ENCODE data around the gene DET1.

Gene DET1

DNA sequence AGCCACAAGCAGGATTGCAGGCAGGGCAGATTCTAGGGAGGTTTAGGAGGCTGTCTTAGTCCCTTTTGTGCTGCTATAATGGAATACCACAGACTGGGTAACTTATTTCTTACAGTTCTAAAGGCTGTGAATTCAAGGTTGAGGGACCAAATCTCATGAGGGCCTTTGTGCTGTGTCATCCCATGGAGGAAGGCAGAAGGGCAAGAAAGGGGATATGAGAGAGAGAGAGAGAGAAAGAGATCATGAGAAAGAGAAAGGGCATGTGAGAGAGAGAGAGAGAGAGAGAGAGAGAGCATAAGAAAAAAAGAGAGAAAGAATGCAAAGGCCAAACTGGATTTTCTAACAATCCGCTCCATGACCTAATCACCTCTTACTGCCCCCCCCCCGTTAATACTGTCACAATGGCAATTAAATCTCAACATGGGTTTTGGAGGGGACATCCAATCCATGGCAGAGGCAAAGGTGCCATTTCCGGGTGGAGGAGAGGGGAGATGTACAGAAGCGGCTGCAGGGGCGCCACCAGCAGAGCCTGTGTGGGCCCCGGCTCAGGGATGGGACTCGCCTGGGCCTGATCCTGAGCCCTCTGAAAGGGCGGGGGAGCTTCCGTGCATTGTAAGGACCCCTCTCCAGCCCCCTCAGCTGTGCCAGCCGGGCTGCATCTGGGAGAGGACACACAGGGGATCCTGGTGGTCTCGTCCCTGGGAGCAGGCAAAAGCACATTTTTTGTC lies 58.5 kb downstream of the DET1 start:
- no peak overlapping the region for H2BK120ac ChIP-seq (ENCODE audit: low read depth, low read length)
- no peaks in the 10 kb centered on the region for H3K27me3 ChIP-seq (ENCODE audit: control insufficient read depth in 1 of 2, insufficient read depth in 1 of 2, low read length in 2 of 2)
- no peak overlapping the region for H4K8ac ChIP-seq (ENCODE audit: low read length)
- H3K79me1 ChIP-seq (replicated peaks; ENCODE audit: low read length, poor library complexity, severe bottlenecking): no peaks in the 10 kb centered on the region
- WGBS: 77% methylated on average over 9 of the region's 11 CpGs
- H4K91ac ChIP-seq (ENCODE audit: low read length): no peak overlapping the region
- H3K23ac ChIP-seq (ENCODE audit: low read length in 2 of 2): no peak overlapping the region
- H3K9ac ChIP-seq (ENCODE audit: low read length): no peak overlapping the region
- no peak overlapping the region for H2AK5ac ChIP-seq (ENCODE audit: low read length, severe bottlenecking)
- H2BK15ac ChIP-seq (ENCODE audit: low read depth, poor library complexity, severe bottlenecking): no peak overlapping the region
- no peak overlapping the region for H3K4ac ChIP-seq (ENCODE audit: low read depth in 1 of 2, low read length in 2 of 2)
- peaks cover 1% of the 10 kb centered on the region for H3K4me1 ChIP-seq (ENCODE audit: control insufficient read depth, insufficient read depth, low read depth, low read length)
- H3K18ac ChIP-seq (ENCODE audit: low read depth in 1 of 2, low read length in 2 of 2): no peak overlapping the region
- H2AFZ ChIP-seq (ENCODE audit: low read depth, low read length): no peak overlapping the region
- H3K4me3 ChIP-seq (ENCODE audit: insufficient read depth in 1 of 2, low read depth in 1 of 2, low read length in 2 of 2): no peak overlapping the region
- no peak overlapping the region for H2BK5ac ChIP-seq (ENCODE audit: low read depth, low read length, poor library complexity, severe bottlenecking)
- no peaks in the 10 kb centered on the region for H3K36me3 ChIP-seq (ENCODE audit: control insufficient read depth in 1 of 2, insufficient read depth in 2 of 2, low read depth in 1 of 2, low read length in 2 of 2)
- H3K14ac ChIP-seq (ENCODE audit: low read length in 2 of 2): no peak overlapping the region
- H3K27ac ChIP-seq (ENCODE audit: low read length, poor library complexity, severe bottlenecking): no peak overlapping the region
- DNase-seq: no peak
- H2BK12ac ChIP-seq (ENCODE audit: low read length in 2 of 2): no peak overlapping the region
- no peaks in the 10 kb centered on the region for H3K9me3 ChIP-seq (ENCODE audit: control insufficient read depth, low read length)
- H3K4me2 ChIP-seq (ENCODE audit: low read length, poor library complexity, severe bottlenecking): no peak overlapping the region

DNA sequence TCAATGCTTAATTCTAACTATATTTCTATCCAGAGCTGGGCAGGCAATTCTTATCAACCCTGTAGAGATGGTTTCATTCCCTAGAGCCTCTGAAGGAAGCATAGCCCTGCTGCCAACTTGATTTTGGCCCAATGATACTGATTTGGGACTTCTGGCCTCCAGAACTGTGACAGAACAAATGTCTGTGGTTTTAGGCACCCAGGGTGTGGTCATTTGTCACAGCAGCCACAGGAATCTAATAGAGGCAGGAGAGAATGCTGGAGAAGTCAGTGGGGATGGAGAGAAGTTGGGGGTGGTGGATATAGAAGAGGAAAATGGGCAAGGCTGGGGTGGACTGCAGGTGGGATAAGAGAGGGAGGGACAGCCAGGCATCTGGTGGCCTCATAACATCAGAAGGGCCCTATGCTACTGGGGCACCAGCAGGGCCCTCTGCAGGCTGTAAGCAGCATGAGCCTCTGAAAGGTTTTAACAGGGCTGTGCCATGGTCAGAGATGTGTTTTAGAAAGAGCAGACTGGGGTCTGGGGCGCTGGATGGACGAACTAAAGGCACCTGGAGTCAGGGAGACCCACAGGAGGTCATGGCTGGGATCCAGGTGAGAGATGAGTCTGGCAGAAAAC lies 59.2 kb downstream of the DET1 start:
- no peak overlapping the region for H4K8ac ChIP-seq (ENCODE audit: low read length)

DNA sequence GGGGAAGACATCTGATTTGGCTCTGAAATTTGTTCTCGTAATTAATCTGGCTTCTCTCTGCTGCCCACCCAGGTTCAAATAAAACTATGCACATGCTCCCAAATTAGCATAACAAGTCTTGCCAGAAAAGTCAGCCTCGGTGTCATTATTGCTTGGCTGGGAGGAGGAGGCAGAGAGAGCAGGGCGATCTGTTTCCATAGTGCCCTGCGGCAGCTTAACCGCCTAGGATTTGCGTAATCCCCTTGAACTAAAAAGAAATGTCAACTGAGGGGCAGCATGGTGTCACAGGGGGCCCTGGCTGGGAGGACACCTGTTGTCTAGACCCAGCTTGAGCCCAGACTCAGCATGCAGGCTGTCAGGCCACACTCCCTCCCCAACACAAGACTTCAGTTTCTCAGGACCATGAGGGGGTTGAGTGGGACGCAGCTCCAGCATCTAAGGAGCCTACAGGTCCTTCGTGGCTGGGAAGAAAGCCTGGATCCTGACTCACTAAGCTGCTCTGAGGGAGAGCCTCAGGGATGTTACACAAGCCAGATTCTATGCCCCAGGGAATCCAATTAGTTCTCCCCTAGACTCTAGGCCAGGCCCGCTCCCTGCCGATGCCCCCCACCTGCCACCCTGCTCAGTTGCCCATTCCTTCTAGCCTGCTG lies 61.7 kb downstream of the DET1 start:
- Histone ChIP-seq H2AFZ (ENCODE audit: low read depth, low read length) (no peak overlapping the region), H3K9ac (ENCODE audit: low read length) (no peak overlapping the region)
- WGBS: 64% methylated on average over 9 of the region's 10 CpGs

More for the DNA sequence above, 59.2 kb downstream of the DET1 start:
- Histone ChIP-seq H3K9me3 (ENCODE audit: control insufficient read depth, low read length) (no peaks in the 10 kb centered on the region), H2BK15ac (ENCODE audit: low read depth, poor library complexity, severe bottlenecking) (no peak overlapping the region), H2BK12ac (ENCODE audit: low read length in 2 of 2) (no peak overlapping the region), H2BK5ac (ENCODE audit: low read depth, low read length, poor library complexity, severe bottlenecking) (no peak overlapping the region), H3K4me1 (ENCODE audit: control insufficient read depth, insufficient read depth, low read depth, low read length) (peaks cover 1% of the 10 kb centered on the region), H3K27me3 (ENCODE audit: control insufficient read depth in 1 of 2, insufficient read depth in 1 of 2, low read length in 2 of 2) (no peaks in the 10 kb centered on the region), H3K4me2 (ENCODE audit: low read length, poor library complexity, severe bottlenecking) (no peak overlapping the region), H3K14ac (ENCODE audit: low read length in 2 of 2) (no peak overlapping the region), H3K23ac (ENCODE audit: low read length in 2 of 2) (no peak overlapping the region), H2AFZ (ENCODE audit: low read depth, low read length) (no peak overlapping the region), H3K9ac (ENCODE audit: low read length) (no peak overlapping the region), H3K18ac (ENCODE audit: low read depth in 1 of 2, low read length in 2 of 2) (no peak overlapping the region), H3K36me3 (ENCODE audit: control insufficient read depth in 1 of 2, insufficient read depth in 2 of 2, low read depth in 1 of 2, low read length in 2 of 2) (no peaks in the 10 kb centered on the region), H3K27ac (ENCODE audit: low read length, poor library complexity, severe bottlenecking) (no peak overlapping the region), H3K4ac (ENCODE audit: low read depth in 1 of 2, low read length in 2 of 2) (no peak overlapping the region), H4K91ac (ENCODE audit: low read length) (no peak overlapping the region), H3K79me1 (replicated peaks; ENCODE audit: low read length, poor library complexity, severe bottlenecking) (no peaks in the 10 kb centered on the region), H3K4me3 (ENCODE audit: insufficient read depth in 1 of 2, low read depth in 1 of 2, low read length in 2 of 2) (no peak overlapping the region), H2AK5ac (ENCODE audit: low read length, severe bottlenecking) (no peak overlapping the region), H2BK120ac (ENCODE audit: low read depth, low read length) (no peak overlapping the region)
- no peak for DNase-seq
- 77% methylated on average over 2 of the region's 2 CpGs for whole genome bisulfite sequencing

DNA sequence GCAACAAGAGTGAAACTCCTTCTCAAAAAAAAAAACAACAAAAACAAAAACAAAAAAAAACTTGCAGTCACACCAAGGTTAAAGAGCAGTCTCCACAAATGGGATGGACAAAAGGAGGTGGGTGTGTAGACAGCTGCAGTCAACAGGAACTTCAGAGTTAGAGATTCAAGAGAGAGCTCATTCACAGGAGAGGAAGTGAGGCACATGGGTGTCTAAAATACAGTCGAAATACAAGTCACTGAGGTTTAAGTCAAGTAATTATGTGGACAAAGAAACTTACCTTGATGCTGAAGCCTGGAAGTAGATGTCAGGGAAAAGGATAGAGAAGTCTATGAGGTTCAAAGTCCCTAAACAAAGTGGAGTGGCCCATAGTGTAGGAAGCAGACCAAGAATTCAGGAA lies 64.2 kb downstream of the DET1 start:
- Histone ChIP-seq H3K27ac (ENCODE audit: low read length, poor library complexity, severe bottlenecking) (no peak overlapping the region), H3K23ac (ENCODE audit: low read length in 2 of 2) (no peak overlapping the region)
- WGBS: 45% methylated on average over 1 of the region's 1 CpG

More for the DNA sequence above, 61.7 kb downstream of the DET1 start:
- Histone ChIP-seq H2BK12ac (ENCODE audit: low read length in 2 of 2) (no peak overlapping the region), H3K79me1 (replicated peaks; ENCODE audit: low read length, poor library complexity, severe bottlenecking) (no peaks in the 10 kb centered on the region), H3K9me3 (ENCODE audit: control insufficient read depth, low read length) (no peaks in the 10 kb centered on the region), H4K8ac (ENCODE audit: low read length) (no peak overlapping the region), H3K4me1 (ENCODE audit: control insufficient read depth, insufficient read depth, low read depth, low read length) (peaks cover 1% of the 10 kb centered on the region), H3K4me3 (ENCODE audit: insufficient read depth in 1 of 2, low read depth in 1 of 2, low read length in 2 of 2) (peak overlapping the region in 1 of 2 experiments; percentile 18), H3K4ac (ENCODE audit: low read depth in 1 of 2, low read length in 2 of 2) (no peak overlapping the region), H4K91ac (ENCODE audit: low read length) (no peak overlapping the region), H3K4me2 (ENCODE audit: low read length, poor library complexity, severe bottlenecking) (no peak overlapping the region), H2BK15ac (ENCODE audit: low read depth, poor library complexity, severe bottlenecking) (no peak overlapping the region), H2BK5ac (ENCODE audit: low read depth, low read length, poor library complexity, severe bottlenecking) (no peak overlapping the region), H3K18ac (ENCODE audit: low read depth in 1 of 2, low read length in 2 of 2) (no peak overlapping the region), H3K27ac (ENCODE audit: low read length, poor library complexity, severe bottlenecking) (no peak overlapping the region), H3K27me3 (ENCODE audit: control insufficient read depth in 1 of 2, insufficient read depth in 1 of 2, low read length in 2 of 2) (no peaks in the 10 kb centered on the region), H3K14ac (ENCODE audit: low read length in 2 of 2) (no peak overlapping the region), H2BK120ac (ENCODE audit: low read depth, low read length) (no peak overlapping the region), H3K36me3 (ENCODE audit: control insufficient read depth in 1 of 2, insufficient read depth in 2 of 2, low read depth in 1 of 2, low read length in 2 of 2) (peaks cover 0 to under 1% of the 10 kb centered on the region in 2 experiments), H2AK5ac (ENCODE audit: low read length, severe bottlenecking) (no peak overlapping the region), H3K23ac (ENCODE audit: low read length in 2 of 2) (no peak overlapping the region)
- DNase-seq: peak; percentile 10

More for the DNA sequence above, 64.2 kb downstream of the DET1 start:
- H3K9me3 ChIP-seq (ENCODE audit: control insufficient read depth, low read length): no peaks in the 10 kb centered on the region
- no peaks in the 10 kb centered on the region for H3K79me1 ChIP-seq (replicated peaks; ENCODE audit: low read length, poor library complexity, severe bottlenecking)
- no peak overlapping the region for H2BK120ac ChIP-seq (ENCODE audit: low read depth, low read length)
- H3K14ac ChIP-seq (ENCODE audit: low read length in 2 of 2): no peak overlapping the region
- no peaks in the 10 kb centered on the region for H3K27me3 ChIP-seq (ENCODE audit: control insufficient read depth in 1 of 2, insufficient read depth in 1 of 2, low read length in 2 of 2)
- no peak overlapping the region for H2BK5ac ChIP-seq (ENCODE audit: low read depth, low read length, poor library complexity, severe bottlenecking)
- no peak overlapping the region for H2AFZ ChIP-seq (ENCODE audit: low read depth, low read length)
- H3K4me2 ChIP-seq (ENCODE audit: low read length, poor library complexity, severe bottlenecking): no peak overlapping the region
- H3K4me3 ChIP-seq (ENCODE audit: insufficient read depth in 1 of 2, low read depth in 1 of 2, low read length in 2 of 2): no peak overlapping the region
- no peak overlapping the region for H2BK12ac ChIP-seq (ENCODE audit: low read length in 2 of 2)
- H4K8ac ChIP-seq (ENCODE audit: low read length): no peak overlapping the region
- no peak overlapping the region for H3K4ac ChIP-seq (ENCODE audit: low read depth in 1 of 2, low read length in 2 of 2)
- no peak overlapping the region for H3K18ac ChIP-seq (ENCODE audit: low read depth in 1 of 2, low read length in 2 of 2)
- H3K9ac ChIP-seq (ENCODE audit: low read length): no peak overlapping the region
- H3K36me3 ChIP-seq (ENCODE audit: control insufficient read depth in 1 of 2, insufficient read depth in 2 of 2, low read depth in 1 of 2, low read length in 2 of 2): peaks cover 12 to 20% of the 10 kb centered on the region in 2 experiments
- no peak overlapping the region for H2BK15ac ChIP-seq (ENCODE audit: low read depth, poor library complexity, severe bottlenecking)
- peaks cover 1% of the 10 kb centered on the region for H3K4me1 ChIP-seq (ENCODE audit: control insufficient read depth, insufficient read depth, low read depth, low read length)
- no peak overlapping the region for H4K91ac ChIP-seq (ENCODE audit: low read length)
- DNase-seq: no peak
- H2AK5ac ChIP-seq (ENCODE audit: low read length, severe bottlenecking): no peak overlapping the region
